ENCODE measurements around the gene SULT2A1. TPM values are rescaled to one million over a fixed set of nuclear protein-coding genes. Genes with fewer than 3 reads are reported as not detected.

SULT2A1 gene
- total and polyA plus RNA-seq, 2 of the 8 experiments (the other 6 are each of a cell fraction or from before 2014, with no cell fraction given) = not detected

GRCh38 chr19:47848823-47849473 is 37.2 kb downstream of the SULT2A1 start:
- H2BK20ac ChIP-seq (ENCODE audit: low read length) = peak overlapping the region; percentile 49
- H3K18ac ChIP-seq (ENCODE audit: extremely low read depth, low read length) = peak overlapping the region; percentile 17; the same call in 1 of the 2 replicates
- H3K9me3 ChIP-seq (ENCODE audit: insufficient read depth in 2 of 2, low read depth in 1 of 2, low read length in 1 of 2) = no peaks in the 10 kb centered on the region
- peak overlapping the region; percentile 87; the same call in 1 of the 2 replicates for H4K8ac ChIP-seq (ENCODE audit: extremely low read depth, insufficient read depth, low read length)
- no peak overlapping the region for H3K14ac ChIP-seq (ENCODE audit: insufficient read length)
- no peaks in the 10 kb centered on the region for H3K79me1 ChIP-seq (ENCODE audit: low read depth, low read length)
- H3K23me2 ChIP-seq (ENCODE audit: low read depth, low read length) = peaks cover 3% of the 10 kb centered on the region; the same call in 1 of the 2 replicates
- H2AK5ac ChIP-seq (ENCODE audit: low read depth, low read length) = 0 out of 2 replicates have a peak overlapping the region, but pooled peaks have one; percentile 34
- peak overlapping the region; percentile 75 to 83 for H3K4me2 ChIP-seq (ENCODE audit: insufficient read depth in 1 of 2, low read depth in 2 of 2, low read length in 2 of 2)
- no peaks in the 10 kb centered on the region for H3K36me3 ChIP-seq (ENCODE audit: control insufficient read depth in 2 of 4, insufficient read depth in 4 of 4, low read length in 3 of 4)
- peak overlapping the region; percentile 94 for H2BK5ac ChIP-seq (ENCODE audit: low read depth, low read length)
- H3K23ac ChIP-seq (ENCODE audit: insufficient read length) = no peak overlapping the region
- peak overlapping the region; percentile 2 for H3K4ac ChIP-seq (replicated peaks; ENCODE audit: insufficient read length, low read depth, low read length)
- no peaks in the 10 kb centered on the region for H3K27me3 ChIP-seq (replicated peaks in 1 of 4; ENCODE audit: control insufficient read depth in 3 of 4, extremely low read depth in 1 of 4, insufficient read depth in 3 of 4, low read length in 3 of 4)
- H4K20me1 ChIP-seq (replicated peaks in 1 of 2; ENCODE audit: control insufficient read depth in 1 of 2, insufficient read depth in 2 of 2, low read length in 2 of 2) = no peaks in the 10 kb centered on the region
- H2BK12ac ChIP-seq (ENCODE audit: low read depth, low read length) = peak overlapping the region; percentile 95
- CTCF ChIA-PET (ENCODE audit: partially characterized antibody) = interaction anchor here (0.6 to 6.4 kb wide), 26 partner anchors 8 to 722 kb away, joined by 3 to 83 read pairs (median 4); partner anchors contain the start of gene CRX
- FAIRE-seq (peak; percentile 32), DNase-seq (ENCODE audit: low read depth in 1 of 2, low spot score in 2 of 2) (peak; percentile 62 to 91)
- no peaks in the 10 kb centered on the region for H3K79me2 ChIP-seq (ENCODE audit: control insufficient read depth in 1 of 2, insufficient read depth in 2 of 2, low read length in 2 of 2)
- peak overlapping the region; percentile 54 for H2AFZ ChIP-seq (ENCODE audit: low read length)
- H2BK15ac ChIP-seq (ENCODE audit: low read length) = peak overlapping the region; percentile 77; the same call in 1 of the 2 replicates
- peak overlapping the region; percentile 65 for H4K5ac ChIP-seq (ENCODE audit: insufficient read length, low read depth, low read length)
- 5% methylated on average over 22 of the region's 22 CpGs; no CpG with 5 or more reads in 1 of the 2 experiments for WGBS, 2 experiments (ENCODE audit: extremely low coverage in 1 of 2, insufficient coverage in 1 of 2, insufficient read length in 1 of 2, insufficient replicate concordance in 2 of 2, low coverage in 1 of 2, low lambda C conversion rate in 2 of 2, missing lambda C conversion rate in 1 of 2)
- peaks cover 5 to 12% (median 6%) of the 10 kb centered on the region in 4 experiments; a peak in 5 of 7 replicates for H3K4me1 ChIP-seq (replicated peaks in 1 of 4; ENCODE audit: control insufficient read depth in 3 of 4, insufficient read depth in 4 of 4, low read length in 3 of 4)
- peak overlapping the region; percentile 39 for H2BK120ac ChIP-seq (replicated peaks; ENCODE audit: low read depth, low read length)
- peak overlapping the region; percentile 83 for H3K27ac ChIP-seq (ENCODE audit: low read depth, low read length)
- peak overlapping the region; percentile 77 for H4K91ac ChIP-seq (replicated peaks; ENCODE audit: insufficient read length, low read length)
- H3K4me3 ChIP-seq (ENCODE audit: extremely low read depth in 1 of 4, insufficient read depth in 2 of 4, low read depth in 3 of 4, low read length in 4 of 4) = peak overlapping the region; percentile 26 to 52 (median 34); a peak in 7 of 8 replicates
- H3K56ac ChIP-seq (replicated peaks; ENCODE audit: insufficient read length, low read depth, low read length) = peak overlapping the region; percentile 50
- POLR2A ChIA-PET (ENCODE audit: partially characterized antibody) = interaction anchor here (0.6 to 2.7 kb wide), 13 partner anchors 9 to 1294 kb away, joined by 3 to 31 read pairs (median 5); partner anchors contain the start of gene NOP53
- H3K9ac ChIP-seq (replicated peaks in 1 of 4; ENCODE audit: extremely low read depth in 1 of 4, low read depth in 3 of 4, low read length in 3 of 4) = peak overlapping the region in 3 of 4 experiments; percentile 16 to 45 (median 29); a peak in 4 of 7 replicates
- TF ChIP-seq TAF1 (IDR thresholded peaks at IDR 0.05; ENCODE audit: low read depth, low read length) (0 out of 2 replicates have a peak, but pooled peaks have one; percentile 39), CEBPB (IDR thresholded peaks at IDR 0.05; ENCODE audit: low read depth, low read length) (no peak), CTBP2 (IDR thresholded peaks at IDR 0.05; ENCODE audit: borderline replicate concordance, insufficient read depth, insufficient read length, low read length) (no peak), SIX5 (IDR thresholded peaks at IDR 0.05; ENCODE audit: low read depth, low read length) (no peak), EZH2 (IDR thresholded peaks at IDR 0.05; ENCODE audit: low read depth, low read length, severe bottlenecking) (no peak), RNF2 (IDR thresholded peaks at IDR 0.05; ENCODE audit: borderline replicate concordance, low read depth, low read length, missing control alignments, poor library complexity, severe bottlenecking) (no peak), POU5F1 (IDR thresholded peaks at IDR 0.05; ENCODE audit: low read depth, low read length) (no peak)
- TF ChIP-seq, protein P1, sequence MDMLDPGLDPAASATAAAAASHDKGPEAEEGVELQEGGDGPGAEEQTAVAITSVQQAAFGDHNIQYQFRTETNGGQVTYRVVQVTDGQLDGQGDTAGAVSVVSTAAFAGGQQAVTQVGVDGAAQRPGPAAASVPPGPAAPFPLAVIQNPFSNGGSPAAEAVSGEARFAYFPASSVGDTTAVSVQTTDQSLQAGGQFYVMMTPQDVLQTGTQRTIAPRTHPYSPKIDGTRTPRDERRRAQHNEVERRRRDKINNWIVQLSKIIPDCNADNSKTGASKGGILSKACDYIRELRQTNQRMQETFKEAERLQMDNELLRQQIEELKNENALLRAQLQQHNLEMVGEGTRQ (IDR thresholded peaks at IDR 0.05; ENCODE audit: low read length) = no peak
- TF ChIP-seq, protein P2, sequence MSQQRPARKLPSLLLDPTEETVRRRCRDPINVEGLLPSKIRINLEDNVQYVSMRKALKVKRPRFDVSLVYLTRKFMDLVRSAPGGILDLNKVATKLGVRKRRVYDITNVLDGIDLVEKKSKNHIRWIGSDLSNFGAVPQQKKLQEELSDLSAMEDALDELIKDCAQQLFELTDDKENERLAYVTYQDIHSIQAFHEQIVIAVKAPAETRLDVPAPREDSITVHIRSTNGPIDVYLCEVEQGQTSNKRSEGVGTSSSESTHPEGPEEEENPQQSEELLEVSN (IDR thresholded peaks at IDR 0.05) = no peak
